GM23338 (cell line): Measurements from ENCODE around the gene ATXN7. TPM values are rescaled to one million over a fixed set of nuclear protein-coding genes. Genes with fewer than 3 reads are reported as not detected.

Experiments used
- ATAC-seq: fragments of 200-7000 bp; cut with Tn5 transposase; 3 replicates; pipeline ENCODE4 v1.9.1; 2020
- DNase-seq: peaks from one replicate; pipeline ENCODE4 v3.0.0-alpha.2; 2015; ENCODE audit warnings: low spot score
- H2AFZ ChIP-seq: fragments of 200-600 bp; sonication (generic); 2 replicates; pipeline ENCODE4 v1.8.0; 2016; ENCODE audit warnings: antibody characterized with exemption, mild to moderate bottlenecking, moderate library complexity
- H3F3A ChIP-seq: fragments of 200-600 bp; sonication (generic); replicated peaks from 2 replicates; pipeline ENCODE4 v1.8.0; 2017; ENCODE audit warnings: antibody characterized with exemption, mixed run types, low read depth
- H3K27ac ChIP-seq: fragments of 200-600 bp; sonication (generic); 2 replicates; pipeline ENCODE4 v1.6.1; 2016; ENCODE audit warnings: low read depth
- H3K27me3 ChIP-seq: fragments of 200-600 bp; sonication (generic); 2 replicates; pipeline ENCODE4 v1.8.0; 2016; ENCODE audit warnings: mild to moderate bottlenecking, mixed run types, moderate library complexity; ENCODE audit not compliant: insufficient read depth
- H3K36me3 ChIP-seq: fragments of 200-600 bp; sonication (generic); 2 replicates; pipeline ENCODE4 v1.8.0; 2016; ENCODE audit warnings: mild to moderate bottlenecking; ENCODE audit not compliant: insufficient read depth
- H3K4me1 ChIP-seq: fragments of 200-600 bp; sonication (generic); 2 replicates; pipeline ENCODE4 v1.8.0; 2016; ENCODE audit warnings: mild to moderate bottlenecking, moderate library complexity; ENCODE audit not compliant: insufficient read depth
- H3K4me2 ChIP-seq: fragments of 200-600 bp; sonication (generic); 2 replicates; pipeline ENCODE4 v1.7.1; 2017; ENCODE audit warnings: mixed run types
- H3K4me3 ChIP-seq: fragments of 200-600 bp; sonication (generic); 2 replicates; pipeline ENCODE4 v1.6.1; 2016; ENCODE audit warnings: mixed run types
- H3K79me2 ChIP-seq: fragments of 200-600 bp; sonication (generic); replicated peaks from 2 replicates; pipeline ENCODE4 v1.8.0; 2017; ENCODE audit warnings: mild to moderate bottlenecking; ENCODE audit not compliant: insufficient read depth
- H3K9me2 ChIP-seq: fragments of 200-600 bp; sonication (generic); 2 replicates; pipeline ENCODE4 v1.8.0; 2017; ENCODE audit not compliant: insufficient read depth
- H4K20me1 ChIP-seq: fragments of 200-600 bp; sonication (generic); replicated peaks from 2 replicates; pipeline ENCODE4 v1.8.0; 2017; ENCODE audit warnings: mild to moderate bottlenecking; ENCODE audit not compliant: insufficient read depth
- H3K27ac Mint-ChIP-seq: 2 replicates; pipeline ENCODE4 v1.8.0; 2020; ENCODE audit warnings: inconsistent platforms, mild to moderate bottlenecking, moderate library complexity, mixed read lengths
- H3K27me3 Mint-ChIP-seq: 3 replicates; pipeline ENCODE4 v1.8.0; 2022; ENCODE audit warnings: low read depth, mild to moderate bottlenecking, moderate library complexity, mixed read lengths, inconsistent platforms; ENCODE audit not compliant: insufficient read depth, poor library complexity
- H3K36me3 Mint-ChIP-seq: 3 replicates; pipeline ENCODE4 v1.8.0; 2021; ENCODE audit warnings: low read depth, mild to moderate bottlenecking, inconsistent platforms, moderate library complexity, mixed read lengths
- H3K4me1 Mint-ChIP-seq: 3 replicates; pipeline ENCODE4 v1.8.0; 2020; ENCODE audit warnings: mild to moderate bottlenecking, inconsistent platforms, mixed read lengths
- H3K4me3 Mint-ChIP-seq: 3 replicates; pipeline ENCODE4 v1.8.0; 2021; ENCODE audit warnings: moderate library complexity, mild to moderate bottlenecking, inconsistent platforms, mixed read lengths
- H3K9me3 Mint-ChIP-seq: 3 replicates; pipeline ENCODE4 v1.8.0; 2020; ENCODE audit warnings: moderate library complexity, mild to moderate bottlenecking, inconsistent platforms, mixed read lengths
- CREB1 ChIP-seq: fragments of 250-450 bp; sonication (Bioruptor Pico); IDR thresholded peaks from 2 replicates; pipeline ENCODE4 v1.5.0; 2020; ENCODE audit warnings: low read depth, mild to moderate bottlenecking, moderate library complexity
- EZH2 ChIP-seq: fragments of 200-600 bp; sonication (generic); IDR thresholded peaks from one replicate; pipeline ENCODE4 v1.8.0; 2017; ENCODE audit warnings: antibody characterized with exemption, mild to moderate bottlenecking, low read depth; ENCODE audit not compliant: unreplicated experiment
- EZH2phosphoT487 ChIP-seq: fragments of 200-600 bp; sonication (generic); IDR thresholded peaks from one replicate; pipeline ENCODE4 v1.8.1; 2018; ENCODE audit warnings: antibody characterized with exemption; ENCODE audit not compliant: unreplicated experiment
- JUNB ChIP-seq: IDR thresholded peaks from one replicate; pipeline ENCODE4 v1.6.1; 2016; ENCODE audit warnings: antibody characterized with exemption; ENCODE audit not compliant: unreplicated experiment
- NANOG ChIP-seq: IDR thresholded peaks from 2 replicates; pipeline ENCODE4 v1.6.1; 2016; ENCODE audit warnings: antibody characterized with exemption, borderline replicate concordance
- POLR2AphosphoS5 ChIP-seq: IDR thresholded peaks from 2 replicates; pipeline ENCODE4 v1.6.1; 2016; ENCODE audit warnings: antibody characterized with exemption, low read depth
- ZNF114 ChIP-seq: fragments of 250-450 bp; sonication (Bioruptor Pico); IDR thresholded peaks from 2 replicates; pipeline ENCODE4 v1.5.0; 2020; ENCODE audit warnings: mild to moderate bottlenecking, moderate library complexity
- polyA plus RNA-seq: library from polyadenylated mRNA; unstranded; fragments of >200 nt; fragmentation: Nextera tagmentation; extraction: Ambion mirVana; gene quantifications from 2 replicates; pipeline ENCODE4 v1.2.1, GENCODE V29; 2016
- total RNA-seq: library from RNA; depleted of rRNA; stranded (reverse); fragments of >200 nt; shearing (Covaris generic); gene quantifications from 2 replicates; pipeline ENCODE4 v1.2.3, GENCODE V29; 2014
- TF ChIP-seq, protein P1 (sequence below): IDR thresholded peaks from one replicate; pipeline ENCODE4 v1.6.1; 2018; ENCODE audit warnings: antibody characterized with exemption; ENCODE audit not compliant: unreplicated experiment
- TF ChIP-seq, protein P2 (sequence below), 2 experiments: fragments of 200-600 bp in 1 of 2; sonication (generic) in 1 of 2; conservative IDR thresholded peaks; 2 replicates each; pipeline versions ENCODE4 v1.5.1 to v1.6.1; 2016 to 2017; ENCODE audit warnings: antibody characterized with exemption in 2 of 2, low read depth in 2 of 2, mild to moderate bottlenecking in 2 of 2, moderate library complexity in 1 of 2
- TF ChIP-seq, protein P3 (sequence below): IDR thresholded peaks from 2 replicates; pipeline ENCODE4 v1.6.1; 2016; ENCODE audit warnings: antibody characterized with exemption

The ATXN7 gene
- total and polyA plus RNA-seq, 2 experiments from 2014 or later: 4.0 to 17.2 TPM

DNA sequence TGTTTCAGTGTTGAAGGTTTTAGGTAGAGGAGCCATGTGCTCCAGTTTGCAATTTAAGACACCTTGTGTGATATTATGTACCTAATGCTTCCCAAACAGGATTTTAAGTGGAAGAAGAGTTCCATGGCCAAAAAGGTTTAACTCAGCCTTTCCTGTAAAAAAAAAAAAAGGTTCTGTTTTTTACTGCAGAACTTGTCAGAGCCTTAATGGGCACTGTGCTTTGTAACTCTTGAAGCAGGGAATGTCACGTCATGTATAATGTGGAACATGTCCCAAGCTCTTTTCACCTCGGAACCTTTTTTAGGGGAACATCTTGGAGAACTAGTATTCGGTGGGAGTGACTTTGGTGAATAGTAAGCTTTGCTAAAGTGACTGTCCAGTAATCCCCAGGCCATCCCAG is 128.0 kb downstream of the ATXN7 start (continued):
- TF ChIP-seq, protein P1, sequence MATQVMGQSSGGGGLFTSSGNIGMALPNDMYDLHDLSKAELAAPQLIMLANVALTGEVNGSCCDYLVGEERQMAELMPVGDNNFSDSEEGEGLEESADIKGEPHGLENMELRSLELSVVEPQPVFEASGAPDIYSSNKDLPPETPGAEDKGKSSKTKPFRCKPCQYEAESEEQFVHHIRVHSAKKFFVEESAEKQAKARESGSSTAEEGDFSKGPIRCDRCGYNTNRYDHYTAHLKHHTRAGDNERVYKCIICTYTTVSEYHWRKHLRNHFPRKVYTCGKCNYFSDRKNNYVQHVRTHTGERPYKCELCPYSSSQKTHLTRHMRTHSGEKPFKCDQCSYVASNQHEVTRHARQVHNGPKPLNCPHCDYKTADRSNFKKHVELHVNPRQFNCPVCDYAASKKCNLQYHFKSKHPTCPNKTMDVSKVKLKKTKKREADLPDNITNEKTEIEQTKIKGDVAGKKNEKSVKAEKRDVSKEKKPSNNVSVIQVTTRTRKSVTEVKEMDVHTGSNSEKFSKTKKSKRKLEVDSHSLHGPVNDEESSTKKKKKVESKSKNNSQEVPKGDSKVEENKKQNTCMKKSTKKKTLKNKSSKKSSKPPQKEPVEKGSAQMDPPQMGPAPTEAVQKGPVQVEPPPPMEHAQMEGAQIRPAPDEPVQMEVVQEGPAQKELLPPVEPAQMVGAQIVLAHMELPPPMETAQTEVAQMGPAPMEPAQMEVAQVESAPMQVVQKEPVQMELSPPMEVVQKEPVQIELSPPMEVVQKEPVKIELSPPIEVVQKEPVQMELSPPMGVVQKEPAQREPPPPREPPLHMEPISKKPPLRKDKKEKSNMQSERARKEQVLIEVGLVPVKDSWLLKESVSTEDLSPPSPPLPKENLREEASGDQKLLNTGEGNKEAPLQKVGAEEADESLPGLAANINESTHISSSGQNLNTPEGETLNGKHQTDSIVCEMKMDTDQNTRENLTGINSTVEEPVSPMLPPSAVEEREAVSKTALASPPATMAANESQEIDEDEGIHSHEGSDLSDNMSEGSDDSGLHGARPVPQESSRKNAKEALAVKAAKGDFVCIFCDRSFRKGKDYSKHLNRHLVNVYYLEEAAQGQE: no peak
- no peak for TF ChIP-seq EZH2
- TF ChIP-seq, protein P2, sequence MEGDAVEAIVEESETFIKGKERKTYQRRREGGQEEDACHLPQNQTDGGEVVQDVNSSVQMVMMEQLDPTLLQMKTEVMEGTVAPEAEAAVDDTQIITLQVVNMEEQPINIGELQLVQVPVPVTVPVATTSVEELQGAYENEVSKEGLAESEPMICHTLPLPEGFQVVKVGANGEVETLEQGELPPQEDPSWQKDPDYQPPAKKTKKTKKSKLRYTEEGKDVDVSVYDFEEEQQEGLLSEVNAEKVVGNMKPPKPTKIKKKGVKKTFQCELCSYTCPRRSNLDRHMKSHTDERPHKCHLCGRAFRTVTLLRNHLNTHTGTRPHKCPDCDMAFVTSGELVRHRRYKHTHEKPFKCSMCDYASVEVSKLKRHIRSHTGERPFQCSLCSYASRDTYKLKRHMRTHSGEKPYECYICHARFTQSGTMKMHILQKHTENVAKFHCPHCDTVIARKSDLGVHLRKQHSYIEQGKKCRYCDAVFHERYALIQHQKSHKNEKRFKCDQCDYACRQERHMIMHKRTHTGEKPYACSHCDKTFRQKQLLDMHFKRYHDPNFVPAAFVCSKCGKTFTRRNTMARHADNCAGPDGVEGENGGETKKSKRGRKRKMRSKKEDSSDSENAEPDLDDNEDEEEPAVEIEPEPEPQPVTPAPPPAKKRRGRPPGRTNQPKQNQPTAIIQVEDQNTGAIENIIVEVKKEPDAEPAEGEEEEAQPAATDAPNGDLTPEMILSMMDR (conservative IDR thresholded peaks at IDR 0.05; ENCODE audit: low read depth in 2 of 2): no peak

GRCh38 chr3:63992516-63993209 is 129.0 kb downstream of the ATXN7 start:
- peaks cover 11% of the 10 kb centered on the region for H3K36me3 ChIP-seq
- peaks cover 53% of the 10 kb centered on the region for H3K36me3 Mint-ChIP-seq
- no peak overlapping the region for H3K4me3 Mint-ChIP-seq

More at GRCh38 chr3:63992516-63993209, 129.0 kb downstream of the ATXN7 start:
- Histone ChIP-seq H3K9me2 (no peaks in the 10 kb centered on the region), H3K79me2 (no peaks in the 10 kb centered on the region), H3K4me3 (no peak overlapping the region), H2AFZ (no peak overlapping the region), H3K27me3 (no peaks in the 10 kb centered on the region), H3K4me2 (no peak overlapping the region), H4K20me1 (peaks cover 6% of the 10 kb centered on the region; the same call in 1 of the 2 replicates), H3F3A (no peaks in the 10 kb centered on the region), H3K27ac (no peak overlapping the region), H3K4me1 (peaks cover 5% of the 10 kb centered on the region; the same call in 1 of the 2 replicates)
- H3K27ac Mint-ChIP-seq: 0 out of 2 replicates have a peak overlapping the region, but pooled peaks have one; percentile 17
- no peaks in the 10 kb centered on the region for H3K27me3 Mint-ChIP-seq
- ATAC-seq (no peak), DNase-seq (no peak)
- TF ChIP-seq POLR2AphosphoS5 (no peak), NANOG (no peak), CREB1 (no peak), EZH2 (no peak), ZNF114 (CRISPR knock-in tag) (no peak), EZH2phosphoT487 (no peak), JUNB (no peak)
- TF ChIP-seq, protein P1: no peak
- TF ChIP-seq, protein P3, sequence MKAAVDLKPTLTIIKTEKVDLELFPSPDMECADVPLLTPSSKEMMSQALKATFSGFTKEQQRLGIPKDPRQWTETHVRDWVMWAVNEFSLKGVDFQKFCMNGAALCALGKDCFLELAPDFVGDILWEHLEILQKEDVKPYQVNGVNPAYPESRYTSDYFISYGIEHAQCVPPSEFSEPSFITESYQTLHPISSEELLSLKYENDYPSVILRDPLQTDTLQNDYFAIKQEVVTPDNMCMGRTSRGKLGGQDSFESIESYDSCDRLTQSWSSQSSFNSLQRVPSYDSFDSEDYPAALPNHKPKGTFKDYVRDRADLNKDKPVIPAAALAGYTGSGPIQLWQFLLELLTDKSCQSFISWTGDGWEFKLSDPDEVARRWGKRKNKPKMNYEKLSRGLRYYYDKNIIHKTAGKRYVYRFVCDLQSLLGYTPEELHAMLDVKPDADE: no peak
- H3K9me3 Mint-ChIP-seq: no peaks in the 10 kb centered on the region
- peaks cover 14% of the 10 kb centered on the region; the same call in 2 of the 3 replicates for H3K4me1 Mint-ChIP-seq
